ENCODE data around the gene LRPPRC.

The LRPPRC gene

DNA sequence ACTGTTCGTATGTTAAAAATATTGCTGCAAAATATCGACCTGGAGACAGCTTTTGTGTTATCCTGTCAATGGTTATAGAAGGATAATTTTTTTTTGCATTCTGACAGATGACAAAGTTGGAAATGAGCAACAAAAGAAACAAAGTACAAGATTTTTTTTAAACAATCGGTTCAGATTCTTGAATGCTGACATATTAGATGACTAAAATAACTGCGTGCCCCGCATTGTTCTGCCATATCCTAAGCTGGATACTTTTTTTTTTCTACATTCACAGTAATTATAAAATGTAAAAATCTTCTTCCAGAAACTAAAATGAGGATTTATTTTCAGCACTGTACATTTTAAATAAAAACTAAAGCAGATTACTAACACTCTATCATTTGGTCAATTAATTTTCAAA, 89.9 kb downstream of the LRPPRC start:
- no peak for DNase-seq

DNA sequence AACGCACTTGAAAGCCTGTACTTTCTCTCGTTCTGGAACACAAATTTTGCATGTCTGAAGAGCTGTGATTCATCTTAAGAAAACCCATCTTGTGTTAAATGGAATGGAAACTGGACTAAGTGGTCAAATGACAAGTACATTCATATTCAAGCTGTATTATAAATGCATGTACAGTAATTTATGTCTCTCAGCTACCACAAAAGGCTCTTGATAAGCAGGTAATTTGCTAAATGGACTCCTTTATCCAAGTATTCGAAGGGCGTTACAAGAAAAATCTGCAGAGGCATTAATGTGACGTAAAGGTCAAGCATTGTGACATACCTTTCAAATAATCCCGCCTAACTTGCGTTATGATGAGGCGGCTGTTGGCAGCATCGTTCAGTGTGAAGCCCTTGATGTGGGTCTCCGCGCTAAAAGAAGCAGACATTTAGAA, 90.4 kb downstream of the LRPPRC start:
- DNase-seq: no peak

DNA sequence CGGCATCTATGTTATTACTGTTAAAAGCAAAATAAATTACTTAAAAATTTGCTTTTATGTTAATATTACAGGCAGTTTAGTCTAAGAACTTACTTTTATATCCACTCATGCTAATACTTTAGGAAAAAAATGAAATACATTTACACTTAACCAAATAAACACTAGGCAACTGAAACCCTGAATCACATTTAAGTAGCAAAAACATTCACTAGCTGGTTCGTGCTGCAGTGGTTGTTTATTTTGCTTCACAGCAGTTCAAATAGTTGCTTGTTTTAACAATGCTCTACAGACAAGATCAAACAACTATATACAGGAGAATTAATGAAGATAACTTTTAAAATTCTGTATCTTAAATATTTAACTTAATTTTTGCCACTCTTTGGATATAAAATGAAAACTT, 96.2 kb downstream of the LRPPRC start:
- no peak for DNase-seq

DNA sequence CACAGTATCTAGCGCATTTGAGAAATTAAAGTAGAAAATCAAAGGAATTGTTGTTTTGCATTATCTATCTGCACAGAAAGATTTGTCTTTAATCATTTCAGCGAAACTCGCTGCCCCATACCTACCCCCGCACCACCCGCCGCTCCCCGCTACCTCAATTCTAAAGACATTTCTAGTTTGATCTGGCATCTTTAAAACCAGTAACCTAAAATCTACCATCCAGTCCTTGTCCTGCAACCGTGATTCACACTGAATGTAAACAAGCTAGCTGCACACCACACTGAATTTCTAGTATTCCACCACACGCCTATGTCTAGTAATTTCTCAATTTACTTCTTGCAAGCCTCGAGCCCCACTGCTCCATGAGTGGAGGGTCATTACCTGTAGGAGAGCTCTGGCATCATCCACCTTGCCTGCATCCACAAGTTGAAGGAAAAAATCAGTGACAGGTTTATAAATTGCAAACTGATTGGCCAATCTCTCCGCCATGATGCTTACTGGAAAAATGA, 96.9 kb downstream of the LRPPRC start:
- no peak for DNase-seq

DNA sequence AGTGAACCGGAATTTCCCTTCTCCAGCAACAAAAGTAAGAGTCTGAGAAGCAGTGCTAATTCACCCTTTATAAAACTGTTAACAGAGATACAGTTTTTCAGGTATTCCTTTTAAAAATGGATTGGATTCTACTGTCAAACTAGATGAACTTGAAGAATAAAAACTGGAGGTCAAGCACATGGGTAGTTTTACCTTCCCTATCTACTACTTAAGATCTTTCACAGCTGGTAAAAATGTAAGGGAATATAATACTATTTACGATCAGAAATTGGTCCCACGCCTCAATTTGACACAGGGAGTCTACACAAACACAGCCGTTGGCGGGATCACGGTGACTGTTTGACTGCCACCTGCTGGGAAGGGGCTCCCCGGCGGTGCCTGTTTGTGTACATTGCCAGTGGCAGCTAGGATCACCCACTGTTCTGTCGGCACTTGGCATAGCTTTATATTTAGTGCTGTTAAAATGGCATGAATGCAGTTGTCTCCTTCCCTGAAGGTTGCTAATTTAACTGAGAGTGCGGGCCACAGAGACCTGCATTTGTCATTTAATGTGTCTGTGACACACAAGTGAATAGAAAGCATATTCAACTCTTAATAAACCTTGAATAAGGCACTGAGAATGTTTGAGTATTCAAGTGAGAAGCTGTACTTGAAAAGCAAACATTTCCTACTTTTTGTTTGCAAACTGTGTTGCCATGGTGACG, 97.5 kb downstream of the LRPPRC start:
- peak; percentile 50 for DNase-seq

DNA sequence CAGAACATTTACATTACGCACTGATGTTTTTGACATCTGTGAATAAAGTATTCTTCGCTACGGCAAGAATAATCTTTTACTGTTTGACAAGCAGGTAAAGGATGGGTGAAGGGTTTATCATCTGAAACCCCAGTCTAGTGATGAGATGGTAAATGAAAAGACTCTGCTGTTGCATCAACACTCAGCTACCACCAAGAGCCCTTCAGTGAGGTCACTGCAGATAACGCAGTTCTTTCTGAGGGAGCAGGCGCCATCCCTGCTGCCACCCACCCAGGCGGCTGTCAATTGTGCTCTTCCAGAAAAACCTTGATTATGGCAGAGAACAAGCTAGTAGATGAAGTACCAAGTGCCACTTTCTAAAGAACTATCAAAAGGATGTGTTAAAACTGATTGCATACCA, 98.3 kb downstream of the LRPPRC start:
- DNase-seq: no peak

DNA sequence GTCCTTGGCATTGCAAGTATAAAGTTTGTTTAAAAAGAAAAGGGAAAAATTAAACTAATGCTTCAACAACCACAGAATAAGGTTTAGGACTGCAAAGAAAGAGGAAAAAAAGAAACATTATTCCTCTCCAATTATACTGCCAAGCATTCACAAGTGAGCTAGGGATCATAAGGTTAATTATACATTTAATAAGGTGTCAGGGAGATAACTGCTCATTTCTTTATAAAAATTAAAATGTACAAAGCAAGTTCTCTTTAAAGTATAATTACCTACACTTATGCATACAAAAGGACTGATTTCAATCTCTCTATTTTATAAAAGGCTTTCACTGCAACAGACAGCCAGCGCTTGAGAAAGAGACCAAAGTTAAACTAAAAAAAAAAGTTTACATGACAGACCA, 98.9 kb downstream of the LRPPRC start:
- DNase-seq: no peak

DNA sequence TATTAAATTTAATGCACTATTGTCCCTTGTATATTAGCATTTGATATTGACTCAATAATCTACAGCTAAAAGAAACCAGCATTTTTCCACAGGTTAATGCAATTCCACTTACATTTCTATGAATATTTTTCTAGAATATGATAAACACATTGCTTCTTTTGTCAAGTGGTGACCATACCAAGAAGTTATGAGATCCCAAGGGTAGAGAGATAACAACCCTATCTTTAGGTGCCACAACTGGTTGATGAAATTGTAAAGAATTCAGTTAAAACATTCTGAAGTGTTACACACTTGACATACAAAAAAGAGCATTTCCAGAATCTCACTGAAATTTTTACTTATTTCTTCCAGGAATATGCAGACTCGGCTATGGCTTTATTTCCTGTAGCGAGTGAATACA, 101.0 kb downstream of the LRPPRC start:
- DNase-seq: no peak

DNA sequence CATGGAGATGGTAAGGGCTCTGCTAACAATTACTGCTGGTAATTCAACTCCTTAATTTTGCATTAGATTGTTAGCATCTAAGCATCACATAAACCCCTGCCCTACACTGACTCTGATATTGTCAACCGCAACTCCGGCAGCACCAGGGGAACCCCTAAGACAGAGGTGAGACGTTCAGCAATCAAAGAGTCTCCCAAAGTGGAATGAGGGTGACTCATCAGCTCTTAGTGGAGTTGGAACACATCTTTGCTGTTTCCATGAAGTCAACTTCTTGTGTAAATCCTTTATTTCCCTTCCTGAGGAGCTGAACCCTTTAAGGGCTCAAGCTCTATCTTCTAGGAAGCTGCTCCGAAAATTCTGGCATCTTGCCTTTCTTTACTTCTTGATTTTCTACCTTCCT, 104.9 kb downstream of the LRPPRC start:
- DNase-seq: no peak

DNA sequence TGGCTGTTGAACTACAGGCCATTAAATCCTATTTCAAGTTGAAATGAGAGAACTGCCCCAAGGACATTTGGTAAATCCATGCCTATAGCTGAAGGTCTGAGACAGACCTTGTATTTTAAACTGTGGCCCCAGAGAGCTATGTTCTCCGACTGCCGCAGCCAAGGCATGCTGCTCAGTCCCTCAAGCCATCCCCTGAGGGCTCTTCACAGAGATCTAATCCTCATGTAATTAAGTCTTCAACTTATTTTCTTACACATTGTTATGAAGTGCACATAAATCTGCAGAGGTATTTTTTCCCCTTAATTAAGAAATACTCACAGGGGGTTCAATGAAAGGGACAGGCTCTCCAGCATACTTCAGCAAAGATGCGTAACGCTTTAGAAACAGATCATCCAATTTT, 106.4 kb downstream of the LRPPRC start:
- DNase-seq: no peak

DNA sequence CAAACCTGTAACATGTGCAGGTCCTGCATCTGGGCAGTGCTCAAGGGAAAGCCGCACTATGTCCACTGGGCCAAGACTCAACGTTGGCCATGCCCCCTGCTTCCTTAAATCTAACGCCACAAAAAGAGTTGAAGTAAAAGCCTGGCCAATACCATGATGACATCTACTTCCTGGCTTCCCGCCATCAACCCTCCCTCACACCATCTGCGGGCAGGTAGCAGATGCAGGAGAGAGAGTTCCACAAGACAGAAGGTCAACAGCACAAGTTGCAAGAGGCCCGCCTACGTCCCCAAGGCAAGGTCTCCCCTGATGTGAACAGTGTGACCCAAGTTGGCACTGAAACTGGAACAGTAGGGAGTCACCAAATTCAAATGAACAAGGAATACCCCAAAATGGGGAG, 108.6 kb downstream of the LRPPRC start:
- DNase-seq: no peak

DNA sequence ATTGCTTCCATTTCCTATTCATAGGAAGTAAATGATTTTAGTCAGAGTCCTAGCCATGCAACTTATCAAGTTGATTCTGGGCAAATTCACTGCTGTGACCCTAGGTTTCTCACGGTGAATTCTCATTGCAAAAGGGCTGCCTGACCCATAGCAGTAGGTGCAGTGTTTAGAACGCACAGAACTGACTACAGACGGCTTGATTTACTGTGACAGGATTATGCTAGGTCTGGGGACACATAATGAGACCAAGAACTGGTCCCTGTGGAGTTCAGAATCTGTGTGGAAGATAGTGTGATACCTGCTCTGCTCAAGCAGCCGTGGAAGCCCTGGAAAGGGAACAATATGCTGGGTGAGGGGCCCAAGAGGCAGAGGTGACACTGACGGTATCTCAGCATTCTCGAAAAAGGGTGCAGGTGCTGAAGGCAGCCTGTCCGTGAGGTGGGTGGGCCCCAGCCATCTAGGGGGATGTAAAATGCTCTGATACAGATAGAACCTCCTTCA, 110.6 kb downstream of the LRPPRC start:
- no peak for DNase-seq

DNA sequence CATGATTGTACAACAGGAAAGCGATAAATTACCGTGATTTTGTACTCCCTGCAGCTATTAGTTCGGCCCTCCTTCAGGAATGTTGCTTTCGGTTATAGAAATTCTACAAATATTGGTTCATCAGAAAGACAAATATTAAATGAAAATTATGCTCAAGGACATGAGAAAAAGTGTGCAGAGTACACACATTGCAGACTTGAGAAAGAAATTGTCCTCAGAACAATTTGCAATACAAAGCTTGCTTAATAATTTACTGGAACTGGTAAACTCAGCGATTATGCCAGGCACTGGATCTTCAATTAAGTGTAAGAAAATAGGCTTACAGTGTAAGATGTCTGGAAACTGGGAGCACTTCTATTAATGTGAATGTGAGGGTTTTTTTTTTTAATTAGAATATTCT, 111.1 kb downstream of the LRPPRC start:
- no peak for DNase-seq

DNA sequence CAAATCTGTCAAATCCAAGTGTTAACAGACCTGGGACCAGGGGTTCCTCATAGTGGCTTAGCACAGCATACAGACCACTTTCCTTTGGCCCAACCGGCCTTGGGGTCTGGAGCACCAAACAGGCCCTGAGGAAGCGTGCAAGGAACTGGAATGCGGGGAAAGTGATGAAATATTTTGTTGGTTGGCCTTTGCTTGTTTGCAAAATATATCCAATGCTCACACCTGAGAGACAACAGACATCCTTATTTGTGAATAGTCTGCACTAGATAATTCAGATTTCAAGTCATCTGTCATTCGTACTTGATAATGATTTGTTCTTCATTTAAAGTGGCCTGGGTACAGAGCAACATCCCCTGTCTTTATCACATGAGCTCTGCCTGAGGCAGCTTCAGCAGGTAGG, 113.5 kb downstream of the LRPPRC start:
- DNase-seq: no peak

DNA sequence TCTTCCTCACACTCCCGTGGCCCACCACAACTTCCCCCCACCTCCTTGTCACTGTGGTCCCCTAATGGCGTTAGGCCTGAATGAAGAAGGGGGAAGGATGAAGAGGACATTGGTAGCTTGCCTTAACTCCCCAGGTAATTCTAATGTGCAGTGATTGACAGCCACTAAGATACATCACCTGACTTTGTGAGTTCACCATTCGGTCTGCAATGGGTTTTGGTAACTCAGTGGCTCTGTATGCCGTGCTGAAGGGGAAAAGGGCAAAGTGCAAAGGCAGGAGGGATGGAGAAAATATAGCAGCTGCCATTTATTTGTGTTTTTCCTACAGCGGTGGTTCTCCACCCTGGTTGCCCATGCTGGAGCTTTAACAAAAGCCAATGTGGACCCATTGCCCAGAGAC, 114.8 kb downstream of the LRPPRC start:
- no peak for DNase-seq

DNA sequence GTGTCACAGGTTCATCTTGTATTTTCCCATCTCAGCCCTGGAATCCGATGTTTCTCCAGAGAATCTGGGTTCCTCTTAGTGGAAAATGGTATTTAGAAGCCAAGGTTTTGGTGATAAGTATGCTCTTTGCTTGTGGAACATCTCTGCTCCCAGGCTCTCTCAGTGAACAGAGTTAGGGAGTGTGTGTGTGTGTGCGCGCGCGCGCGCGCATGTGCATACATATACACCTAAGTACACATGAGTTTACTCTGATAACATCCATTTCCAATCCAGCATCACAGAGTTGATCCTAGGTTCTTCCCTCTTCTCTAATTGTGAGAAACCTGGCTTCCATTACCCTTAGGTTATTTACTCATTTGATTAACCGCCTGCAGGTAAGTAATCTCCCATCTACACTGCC, 115.3 kb downstream of the LRPPRC start:
- DNase-seq: no peak

DNA sequence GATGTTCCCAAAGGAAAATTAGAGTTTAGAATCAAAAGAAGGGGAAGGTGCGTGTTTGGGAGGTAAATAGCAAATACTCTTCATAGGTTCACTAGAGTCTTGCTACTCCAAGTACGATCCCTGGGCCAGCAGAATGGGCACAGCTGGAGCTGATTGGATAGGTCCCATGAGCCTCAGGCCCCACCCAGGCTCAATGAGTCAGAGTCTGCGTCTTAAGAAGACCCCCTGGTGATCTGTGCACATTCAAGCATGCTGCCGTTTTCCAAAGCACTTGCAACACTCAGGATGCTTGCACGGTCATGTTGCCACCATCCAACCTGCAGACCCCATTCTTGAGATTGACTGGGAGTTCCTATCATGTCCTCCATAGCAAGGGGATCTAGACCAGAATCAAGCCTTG, 116.5 kb downstream of the LRPPRC start:
- DNase-seq: no peak

DNA sequence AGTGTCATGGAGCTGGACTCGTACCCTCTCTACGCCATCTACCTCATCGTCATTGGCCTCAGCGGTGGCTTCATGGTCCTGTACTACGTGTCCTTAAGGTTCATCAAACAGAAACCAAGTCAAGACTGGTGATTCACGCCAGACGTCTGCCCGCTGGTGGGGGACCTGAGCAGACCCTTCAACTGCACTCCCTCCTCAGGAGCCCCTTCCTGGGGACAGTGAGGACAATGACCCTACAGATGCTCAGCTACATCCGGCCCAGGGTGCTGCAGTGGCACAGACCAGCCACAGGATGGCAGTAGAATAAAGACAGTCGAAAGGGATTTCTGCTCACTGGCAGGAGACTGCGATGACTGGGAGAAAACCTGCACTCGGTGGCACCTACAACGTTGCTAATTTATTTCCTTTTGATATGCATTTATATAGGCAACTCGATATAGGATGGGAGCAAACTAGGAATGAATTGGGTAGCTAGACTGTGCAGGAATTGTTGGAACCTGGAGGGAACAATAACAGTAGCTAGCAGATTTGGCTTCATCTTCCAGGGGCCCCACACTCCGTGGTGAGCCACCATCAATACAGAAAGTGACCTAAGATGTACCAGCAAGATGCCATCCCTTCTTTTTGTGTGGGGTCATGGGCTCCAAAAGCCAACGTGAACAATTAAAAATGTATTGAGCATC, 117.9 kb downstream of the LRPPRC start:
- no peak for DNase-seq

DNA sequence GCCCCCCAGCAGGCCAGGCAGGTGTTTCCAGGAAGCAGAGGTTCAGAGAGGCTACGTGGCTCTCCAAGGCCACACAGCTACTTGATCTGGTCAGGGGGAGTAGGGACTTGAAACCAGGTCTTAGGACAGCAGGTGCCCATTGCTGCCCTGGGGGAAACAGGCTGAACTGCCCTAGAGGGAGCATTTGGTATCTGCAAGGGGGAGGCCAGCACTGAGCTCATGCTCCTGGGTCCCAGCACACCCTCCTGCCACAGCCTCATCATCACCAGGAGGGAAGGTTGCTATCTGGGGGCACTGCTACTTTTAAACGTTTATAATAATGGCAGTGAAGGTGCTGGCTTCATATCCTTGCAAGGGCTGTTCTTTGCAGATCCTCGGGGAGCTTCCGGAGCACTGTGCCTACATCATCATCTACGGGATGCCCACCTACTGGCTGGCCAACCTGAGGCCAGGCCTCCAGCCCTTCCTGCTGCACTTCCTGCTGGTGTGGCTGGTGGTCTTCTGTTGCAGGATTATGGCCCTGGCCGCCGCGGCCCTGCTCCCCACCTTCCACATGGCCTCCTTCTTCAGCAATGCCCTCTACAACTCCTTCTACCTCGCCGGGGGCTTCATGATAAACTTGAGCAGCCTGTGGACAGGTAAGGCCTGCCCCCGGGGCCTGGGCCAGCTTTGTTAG, 120.9 kb downstream of the LRPPRC start:
- DNase-seq: no peak

DNA sequence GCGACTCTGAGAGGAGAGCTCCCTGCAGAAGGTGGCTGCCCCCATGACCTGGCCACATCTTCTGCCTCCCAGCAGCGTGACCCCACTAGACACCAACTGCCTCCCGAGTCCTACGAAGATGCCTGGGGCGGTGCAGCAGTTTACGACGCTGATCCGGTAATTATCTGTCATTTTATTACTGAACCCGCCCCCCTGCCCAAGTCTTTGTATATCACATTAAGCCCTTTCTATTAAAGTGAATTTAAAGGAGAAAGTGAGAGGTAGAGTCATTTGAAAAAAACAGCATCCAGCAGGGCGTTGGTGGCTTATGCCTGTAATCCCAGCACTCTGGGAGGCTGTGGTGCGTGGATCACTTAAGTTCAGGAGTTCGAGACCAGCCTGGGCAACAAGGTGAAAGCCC, 123.6 kb downstream of the LRPPRC start:
- DNase-seq: no peak

DNA sequence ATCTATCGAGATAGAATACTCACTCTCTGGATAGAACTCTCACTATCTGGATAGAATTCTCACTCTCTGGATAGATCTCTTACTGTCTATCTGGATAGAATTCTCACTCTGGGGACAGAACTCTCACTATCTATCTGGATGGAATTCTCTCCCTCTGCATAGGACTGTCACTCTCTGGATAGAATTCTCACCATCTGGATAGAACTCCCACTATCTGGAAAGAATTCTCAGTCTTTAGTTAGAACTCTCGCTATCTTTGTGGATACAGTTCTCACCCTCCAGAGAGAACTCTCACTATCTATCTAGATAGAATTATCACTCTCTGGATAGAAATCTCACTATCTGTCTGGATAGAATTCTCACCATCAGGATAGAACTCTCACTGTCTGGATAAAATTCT, 140.5 kb downstream of the LRPPRC start:
- DNase-seq: no peak

DNA sequence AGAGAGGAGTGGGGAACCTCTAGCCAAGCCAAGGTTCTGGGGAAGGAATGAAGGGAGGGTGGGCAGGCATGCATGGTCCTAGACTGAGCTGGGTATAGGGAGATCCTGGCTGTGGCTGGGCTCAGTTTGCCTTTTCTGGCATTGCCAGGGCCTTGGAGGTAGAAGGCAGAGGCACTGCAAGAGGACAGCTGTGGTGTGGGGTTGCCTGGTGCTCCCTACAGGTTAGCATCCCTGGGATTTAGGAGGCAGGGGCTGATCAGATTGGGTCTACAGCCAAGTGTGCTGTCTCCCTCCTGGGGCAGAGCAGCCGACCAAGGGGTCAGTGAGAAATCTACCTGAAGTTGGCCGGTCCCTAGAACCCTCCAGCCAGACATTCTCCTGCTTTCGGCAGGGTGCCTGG, 141.1 kb downstream of the LRPPRC start:
- no peak for DNase-seq

DNA sequence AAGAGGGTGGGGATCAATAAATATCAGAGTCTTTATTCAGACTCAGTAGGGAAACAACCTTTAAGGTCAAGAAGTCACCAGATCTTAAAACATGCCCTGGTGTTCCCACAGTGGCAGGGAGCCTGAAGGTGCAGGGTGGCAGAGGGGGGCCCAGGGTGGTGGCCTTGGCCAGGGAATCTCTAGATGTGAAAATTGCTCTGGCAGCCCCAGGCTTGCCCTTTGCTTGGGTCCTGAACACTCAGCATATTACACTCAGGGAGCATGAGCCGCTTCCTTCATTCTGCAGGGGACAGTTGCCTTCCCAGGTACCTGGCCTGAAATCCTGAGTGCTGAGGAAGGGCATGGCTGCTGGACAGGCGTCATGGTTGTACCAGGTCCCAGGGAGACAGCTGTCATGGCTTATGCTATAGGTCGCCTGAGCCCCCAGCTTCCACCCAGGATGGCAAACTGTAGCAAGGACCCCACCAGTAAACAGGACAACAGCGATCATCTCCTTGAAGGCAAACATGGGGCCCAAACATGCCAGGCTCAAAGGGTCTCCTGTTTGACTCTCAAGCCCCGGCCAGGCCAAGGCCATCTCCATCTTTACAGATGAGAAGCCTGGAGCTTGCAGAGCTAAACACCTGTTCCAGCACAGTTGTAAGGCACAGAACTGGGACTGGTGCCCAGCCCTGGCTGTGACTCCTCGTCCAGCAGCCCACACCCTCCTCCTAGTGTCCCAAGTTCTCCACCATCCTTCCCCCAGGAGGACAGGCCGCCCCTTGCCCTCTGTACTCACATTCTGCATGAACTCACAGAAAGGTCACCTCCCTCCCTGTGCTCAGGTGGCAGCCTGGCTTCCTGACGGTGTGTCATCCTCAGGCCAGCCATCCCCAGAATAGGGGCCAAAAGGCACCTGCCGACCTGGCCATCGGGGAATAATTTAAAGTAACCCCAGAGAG, 142.4 kb downstream of the LRPPRC start:
- DNase-seq: no peak
